COR-L47 (cell line): ENCODE measurements around the gene MAPT.
"Not testable (repeated sequence)": the region's sequence is repeated elsewhere in the genome, so short reads cannot be mapped to it uniquely, and the experiment has no call there.

Experiments used
- DNase-seq: peaks from one replicate; lab custom pipeline; 2025; lab: John Stamatoyannopoulos, UW

The MAPT gene

GRCh38 chr17:45929344-45929743 lies 35.0 kb downstream of the MAPT start:
- no peak for DNase-seq

- DNase-seq, result no peak
These were observed 36.1 kb downstream of the MAPT start for GRCh38 chr17:45930420-45930951.

GRCh38 chr17:45931677-45932076 lies 37.3 kb downstream of the MAPT start:
- DNase-seq, result no peak

GRCh38 chr17:45934044-45934979 lies 40.0 kb downstream of the MAPT start:
- DNase-seq, result no peak

- DNase-seq, result no peak
These were observed 40.9 kb downstream of the MAPT start for GRCh38 chr17:45935197-45935709.

- no peak for DNase-seq
These were observed 41.6 kb downstream of the MAPT start for GRCh38 chr17:45935710-45936509.

GRCh38 chr17:45936610-45937009 lies 42.3 kb downstream of the MAPT start:
- peak; percentile 83 for DNase-seq

GRCh38 chr17:45937186-45937585 lies 42.8 kb downstream of the MAPT start:
- DNase-seq, result not testable (repeated sequence)

GRCh38 chr17:45939395-45939794 lies 45.0 kb downstream of the MAPT start:
- DNase-seq, result no peak

- no peak for DNase-seq
These were observed 45.9 kb downstream of the MAPT start for GRCh38 chr17:45940293-45940692.

GRCh38 chr17:45940826-45941225 lies 46.5 kb downstream of the MAPT start:
- no peak for DNase-seq

- no peak for DNase-seq
These were observed 47.0 kb downstream of the MAPT start for GRCh38 chr17:45941395-45941794.

- DNase-seq, result no peak
These were observed 47.9 kb downstream of the MAPT start for GRCh38 chr17:45942284-45942683.

- no peak for DNase-seq
These were observed 52.5 kb downstream of the MAPT start for GRCh38 chr17:45946841-45947256.

- DNase-seq, result no peak
These were observed 54.1 kb downstream of the MAPT start for GRCh38 chr17:45948498-45948880.

GRCh38 chr17:45948881-45949624 lies 54.7 kb downstream of the MAPT start:
- DNase-seq, result no peak

GRCh38 chr17:45949755-45950320 lies 55.5 kb downstream of the MAPT start:
- no peak for DNase-seq

- DNase-seq, result no peak
These were observed 56.5 kb downstream of the MAPT start for GRCh38 chr17:45950888-45951287.

- DNase-seq, result no peak
These were observed 57.0 kb downstream of the MAPT start for GRCh38 chr17:45951403-45951802.

- no peak for DNase-seq
These were observed 57.6 kb downstream of the MAPT start for GRCh38 chr17:45951941-45952340.

- DNase-seq, result no peak
These were observed 58.5 kb downstream of the MAPT start for GRCh38 chr17:45952814-45953320.
